ENCODE results near the gene SLC16A5.

DNA sequence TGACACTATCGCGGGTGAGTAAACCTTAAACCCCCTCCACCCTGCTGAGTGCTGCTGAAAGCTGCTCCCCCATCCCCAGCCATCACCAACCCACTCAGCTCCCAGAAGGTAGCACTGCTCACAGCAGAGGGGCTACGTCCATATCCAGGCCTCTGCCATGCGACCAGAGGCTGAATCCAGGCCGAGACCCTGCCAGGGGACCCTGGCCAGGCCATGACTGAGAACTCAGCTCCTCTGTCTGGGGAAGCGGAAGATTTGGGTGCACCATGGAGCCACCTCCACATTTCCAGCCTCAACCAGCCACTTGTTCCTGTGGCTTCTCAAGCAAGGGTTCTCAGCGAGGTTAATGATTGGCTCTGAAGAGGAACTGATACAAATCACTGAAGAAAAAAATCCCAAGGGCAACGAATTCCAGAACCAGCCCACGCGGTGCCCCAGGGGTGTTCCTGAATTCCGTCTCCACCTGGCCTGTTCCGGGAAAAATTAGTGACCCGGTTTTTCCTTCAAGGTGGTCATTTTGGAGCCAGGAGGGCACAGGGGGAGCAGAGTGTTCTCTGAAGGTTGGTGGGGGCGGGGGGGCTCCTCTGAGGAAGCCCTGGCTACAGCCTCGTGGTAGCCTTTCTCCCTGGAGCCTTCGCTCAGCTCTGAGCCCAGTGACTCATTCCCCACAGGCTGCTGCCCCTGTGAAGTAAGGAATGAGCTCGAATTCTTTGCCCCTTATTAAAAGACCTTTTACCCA is 9.3 kb upstream of the SLC16A5 start:
- TF ChIP-seq, protein P1, sequence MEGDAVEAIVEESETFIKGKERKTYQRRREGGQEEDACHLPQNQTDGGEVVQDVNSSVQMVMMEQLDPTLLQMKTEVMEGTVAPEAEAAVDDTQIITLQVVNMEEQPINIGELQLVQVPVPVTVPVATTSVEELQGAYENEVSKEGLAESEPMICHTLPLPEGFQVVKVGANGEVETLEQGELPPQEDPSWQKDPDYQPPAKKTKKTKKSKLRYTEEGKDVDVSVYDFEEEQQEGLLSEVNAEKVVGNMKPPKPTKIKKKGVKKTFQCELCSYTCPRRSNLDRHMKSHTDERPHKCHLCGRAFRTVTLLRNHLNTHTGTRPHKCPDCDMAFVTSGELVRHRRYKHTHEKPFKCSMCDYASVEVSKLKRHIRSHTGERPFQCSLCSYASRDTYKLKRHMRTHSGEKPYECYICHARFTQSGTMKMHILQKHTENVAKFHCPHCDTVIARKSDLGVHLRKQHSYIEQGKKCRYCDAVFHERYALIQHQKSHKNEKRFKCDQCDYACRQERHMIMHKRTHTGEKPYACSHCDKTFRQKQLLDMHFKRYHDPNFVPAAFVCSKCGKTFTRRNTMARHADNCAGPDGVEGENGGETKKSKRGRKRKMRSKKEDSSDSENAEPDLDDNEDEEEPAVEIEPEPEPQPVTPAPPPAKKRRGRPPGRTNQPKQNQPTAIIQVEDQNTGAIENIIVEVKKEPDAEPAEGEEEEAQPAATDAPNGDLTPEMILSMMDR (IDR thresholded peaks at IDR 0.05; ENCODE audit: borderline replicate concordance, extremely low read depth, low read length, poor library complexity, severe bottlenecking): no peak
- no peak for TF ChIP-seq EZH2 (IDR thresholded peaks at IDR 0.05; ENCODE audit: borderline replicate concordance, low read depth, low read length, severe bottlenecking)

All from DND-41 (cell line).